ENCODE data around the gene ZDHHC11B.
"Not testable (repeated sequence)": the region's sequence is repeated elsewhere in the genome, so short reads cannot be mapped to it uniquely, and the experiment has no call there.

DNA sequence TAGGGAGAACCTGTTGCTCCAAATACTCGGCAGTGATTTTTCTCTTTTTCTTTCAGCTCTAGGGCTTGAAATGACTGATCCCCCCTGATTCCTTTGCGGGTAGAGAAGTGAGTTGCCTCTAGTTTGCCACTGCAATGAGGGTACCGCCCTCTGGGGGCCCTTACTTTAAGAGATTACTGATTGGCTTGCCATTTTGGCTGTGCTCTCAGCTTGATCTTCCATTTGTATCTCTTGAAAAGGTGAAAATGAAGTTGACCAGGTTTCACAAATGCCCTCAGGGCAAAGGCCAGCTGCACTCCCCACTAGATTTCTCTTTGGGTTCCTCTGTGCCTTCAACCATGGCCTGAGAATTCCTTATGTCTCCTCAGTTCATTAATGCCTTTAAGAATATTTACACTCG is 13.5 kb upstream of the ZDHHC11B start:
- TF ChIP-seq, protein P1, sequence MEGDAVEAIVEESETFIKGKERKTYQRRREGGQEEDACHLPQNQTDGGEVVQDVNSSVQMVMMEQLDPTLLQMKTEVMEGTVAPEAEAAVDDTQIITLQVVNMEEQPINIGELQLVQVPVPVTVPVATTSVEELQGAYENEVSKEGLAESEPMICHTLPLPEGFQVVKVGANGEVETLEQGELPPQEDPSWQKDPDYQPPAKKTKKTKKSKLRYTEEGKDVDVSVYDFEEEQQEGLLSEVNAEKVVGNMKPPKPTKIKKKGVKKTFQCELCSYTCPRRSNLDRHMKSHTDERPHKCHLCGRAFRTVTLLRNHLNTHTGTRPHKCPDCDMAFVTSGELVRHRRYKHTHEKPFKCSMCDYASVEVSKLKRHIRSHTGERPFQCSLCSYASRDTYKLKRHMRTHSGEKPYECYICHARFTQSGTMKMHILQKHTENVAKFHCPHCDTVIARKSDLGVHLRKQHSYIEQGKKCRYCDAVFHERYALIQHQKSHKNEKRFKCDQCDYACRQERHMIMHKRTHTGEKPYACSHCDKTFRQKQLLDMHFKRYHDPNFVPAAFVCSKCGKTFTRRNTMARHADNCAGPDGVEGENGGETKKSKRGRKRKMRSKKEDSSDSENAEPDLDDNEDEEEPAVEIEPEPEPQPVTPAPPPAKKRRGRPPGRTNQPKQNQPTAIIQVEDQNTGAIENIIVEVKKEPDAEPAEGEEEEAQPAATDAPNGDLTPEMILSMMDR (conservative IDR thresholded peaks at IDR 0.05; ENCODE audit: low read depth, low read length), result not testable (repeated sequence)
- TF ChIP-seq EZH2 (IDR thresholded peaks at IDR 0.05; ENCODE audit: low read length, unreplicated experiment); EZH2phosphoT487 (IDR thresholded peaks at IDR 0.05; ENCODE audit: borderline replicate concordance, low read length): not testable (repeated sequence)
